ENCODE results near the gene CEMIP. TPM values are rescaled to one million over a fixed set of nuclear protein-coding genes. Genes with fewer than 3 reads are reported as not detected.

CEMIP gene
- total RNA-seq, result 0.49 and 0.51 TPM in 2 replicates

GRCh38 chr15:80778964-80779657, at the start of gene CEMIP:
Gene CEMIP, plus strand, starts transcription at chr15:80779370. Its CDS starts 94,510 bp downstream, at chr15:80873880.

GRCh38 chr15:80989518-80990478, 210.6 kb downstream of the CEMIP start, which contains the start of gene MESD:
Gene MESD, minus strand, starts transcription at chr15:80989819. Its CDS starts 28 bp downstream, at chr15:80989791.

GRCh38 chr15:81000624-81001151, 221.5 kb downstream of the CEMIP start, which contains the start of gene TLNRD1:
Gene TLNRD1, plus strand, starts transcription at chr15:81000923. Its CDS starts 1,349 bp downstream, at chr15:81002272.

Other genes with a start within 250 kb of the CEMIP start
- 4.2 and 7.1 TPM in 2 replicates for gene ABHD17C, start 84.1 kb upstream of the CEMIP start, total RNA-seq
- 11.2 and 15.5 TPM in 2 replicates for gene MESD, start 210.4 kb downstream of the CEMIP start, total RNA-seq
- 20.3 and 28.0 TPM in 2 replicates for gene TLNRD1, start 221.6 kb downstream of the CEMIP start, total RNA-seq